RWPE2 (cell line): Measurements from ENCODE around the gene ASTN2.

Experiments
- ATAC-seq: fragments of 200-7000 bp; cut with Tn5 transposase; 3 replicates; pipeline ENCODE4 v1.9.1; 2021; ENCODE audit warnings: low read depth
- DNase-seq: peaks from one replicate; pipeline ENCODE4 v3.0.0-alpha.2; 2020; ENCODE audit warnings: low spot score
- H3K27ac ChIP-seq: fragments of 450-650 bp; 2 replicates; pipeline ENCODE4 v1.5.1; 2017; ENCODE audit warnings: mild to moderate bottlenecking; ENCODE audit not compliant: poor library complexity, severe bottlenecking
- H3K27me3 ChIP-seq: fragments of 250-450 bp; sonication (Bioruptor Pico); 2 replicates; pipeline ENCODE4 v1.5.1; 2021; ENCODE audit warnings: mild to moderate bottlenecking, moderate library complexity; ENCODE audit not compliant: insufficient read depth, poor library complexity, severe bottlenecking
- H3K36me3 ChIP-seq: fragments of 250-450 bp; sonication (Bioruptor Pico); 2 replicates; pipeline ENCODE4 v1.5.1; 2020; ENCODE audit warnings: low read depth, mild to moderate bottlenecking, moderate library complexity
- H3K4me1 ChIP-seq: fragments of 250-450 bp; sonication (Bioruptor Pico); 2 replicates; pipeline ENCODE4 v1.5.1; 2021; ENCODE audit warnings: mild to moderate bottlenecking, moderate library complexity; ENCODE audit not compliant: insufficient read depth, poor library complexity, severe bottlenecking
- H3K4me3 ChIP-seq: fragments of 250-450 bp; sonication (Bioruptor Pico); 2 replicates; pipeline ENCODE4 v1.5.1; 2021; ENCODE audit warnings: mild to moderate bottlenecking, moderate library complexity; ENCODE audit not compliant: severe bottlenecking
- H3K9me3 ChIP-seq: fragments of 250-450 bp; sonication (Bioruptor Pico); 2 replicates; pipeline ENCODE4 v1.5.1; 2021; ENCODE audit warnings: mild to moderate bottlenecking, moderate library complexity; ENCODE audit not compliant: severe bottlenecking
- CTCF ChIP-seq: fragments of 450-650 bp; IDR thresholded peaks from one replicate; pipeline ENCODE4 v1.5.1; 2017; ENCODE audit warnings: mild to moderate bottlenecking, moderate library complexity; ENCODE audit not compliant: poor library complexity, severe bottlenecking

The ASTN2 gene

GRCh38 chr9:116471093-116471906 lies 943.6 kb downstream of the ASTN2 start:
- Histone ChIP-seq H3K36me3 (no peaks in the 10 kb centered on the region), H3K27me3 (no peaks in the 10 kb centered on the region), H3K9me3 (peaks cover 2% of the 10 kb centered on the region), H3K27ac (no peak overlapping the region), H3K4me3 (no peak overlapping the region), H3K4me1 (no peaks in the 10 kb centered on the region)
- no peak for DNase-seq
- no peak for ATAC-seq
- TF ChIP-seq CTCF = no peak

DNA sequence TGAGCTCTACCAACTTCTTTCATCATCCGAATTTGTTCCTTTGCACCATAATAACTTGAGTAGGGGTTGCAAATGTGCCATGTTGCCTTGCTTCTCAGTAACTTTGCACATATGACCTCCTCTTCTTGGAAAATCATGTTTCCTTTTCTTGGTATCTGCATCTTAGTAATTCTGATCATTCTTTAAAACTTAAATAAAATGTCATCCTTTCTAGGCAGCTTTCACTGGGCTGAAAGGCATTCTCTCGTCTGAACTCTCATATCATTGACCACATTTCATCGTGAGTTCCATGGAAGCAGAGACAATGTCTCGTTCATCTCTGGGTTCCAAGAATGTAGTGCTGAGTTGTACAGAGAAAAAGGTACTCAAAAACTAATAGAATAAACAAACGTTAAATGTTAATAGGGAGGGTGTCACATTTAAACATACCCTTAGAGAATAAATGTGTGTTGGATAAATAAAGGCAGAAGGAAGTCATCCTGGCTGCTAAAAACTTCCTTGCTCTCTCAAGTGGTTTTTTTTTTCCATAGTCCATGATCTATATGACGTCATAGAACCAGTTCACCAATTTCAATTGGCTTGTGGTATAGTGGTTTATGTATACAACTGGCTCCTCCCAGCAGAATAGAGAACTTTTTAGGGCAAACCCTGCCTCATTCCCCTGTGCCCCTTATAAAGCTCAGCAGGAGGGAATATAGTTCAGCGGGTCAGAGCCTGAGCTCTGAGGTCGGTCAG lies 945.9 kb downstream of the ASTN2 start:
- Histone ChIP-seq H3K27ac (no peak overlapping the region), H3K4me3 (no peak overlapping the region), H3K27me3 (no peaks in the 10 kb centered on the region), H3K36me3 (no peaks in the 10 kb centered on the region), H3K4me1 (no peaks in the 10 kb centered on the region), H3K9me3 (peaks cover 2% of the 10 kb centered on the region)
- no peak for DNase-seq
- ATAC-seq = no peak
- TF ChIP-seq CTCF = no peak

DNA sequence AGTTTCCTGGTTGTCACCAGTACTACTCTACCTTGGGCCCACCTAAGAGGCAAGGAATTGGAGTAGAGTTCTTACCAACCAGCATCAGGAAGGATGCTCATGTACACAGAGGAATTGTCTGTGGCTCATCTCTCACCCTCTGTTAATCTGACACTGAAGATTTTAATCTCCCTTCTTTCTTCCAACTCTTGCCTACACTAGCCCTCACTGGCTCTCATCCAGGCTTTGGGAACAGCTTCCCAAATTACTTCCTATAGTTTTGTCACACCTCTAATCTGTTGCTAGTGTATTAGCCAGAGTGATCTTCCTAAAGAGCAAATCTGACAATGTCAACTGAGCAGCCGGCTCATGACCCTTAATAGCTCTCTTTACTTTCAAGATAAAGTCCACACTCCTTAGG lies 946.5 kb downstream of the ASTN2 start:
- ATAC-seq = no peak
- no peaks in the 10 kb centered on the region for H3K27me3 ChIP-seq

GRCh38 chr9:116467740-116468351 lies 947.0 kb downstream of the ASTN2 start:
- DNase-seq = no peak
- no peak for ATAC-seq
- H3K27me3 ChIP-seq = no peaks in the 10 kb centered on the region
- no peaks in the 10 kb centered on the region for H3K4me1 ChIP-seq
- H3K36me3 ChIP-seq = no peaks in the 10 kb centered on the region
- H3K27ac ChIP-seq = no peak overlapping the region
- H3K9me3 ChIP-seq = peaks cover 2% of the 10 kb centered on the region
- no peak overlapping the region for H3K4me3 ChIP-seq
- TF ChIP-seq CTCF = no peak

More for the DNA sequence above, 946.5 kb downstream of the ASTN2 start:
- Histone ChIP-seq H3K4me1 (no peaks in the 10 kb centered on the region), H3K4me3 (no peak overlapping the region), H3K36me3 (no peaks in the 10 kb centered on the region), H3K27ac (no peak overlapping the region), H3K9me3 (peaks cover 2% of the 10 kb centered on the region)
- no peak for TF ChIP-seq CTCF
- DNase-seq = no peak
